K562 (cell line): ENCODE data around the gene SETDB2. TPM values are rescaled to one million over a fixed set of nuclear protein-coding genes. Genes with fewer than 3 reads are reported as not detected.
A peak's percentile ranks its signal among the peaks of the same experiment; 100 is the strongest.

Experiments used
- ATAC-seq: fragments of 200-7000 bp; cut with Tn5 transposase; 3 replicates; pipeline ENCODE4 v1.9.1; 2020; ENCODE audit warnings: moderate library complexity
- BruUV-seq: library from RNA; stranded (reverse); fragments of 400-500 nt; replicated peaks from 2 replicates; lab custom pipeline; 2021; lab: Mats Ljungman, UMichigan
- CTCF ChIA-PET: fragments of 300-600 bp; formaldehyde crosslinking; extraction: SDS; loops from one replicate; lab custom pipeline; 2021; ENCODE audit warnings: low intra/inter-chr PET ratio; lab: Yijun Ruan, JAX
- POLR2A ChIA-PET: fragments of 300-600, 350-650 bp; sonication (Branson Sonifier 250); formaldehyde crosslinking; extraction: SDS; loops from one replicate; lab custom pipeline; 2021; ENCODE audit warnings: antibody characterized with exemption, inconsistent platforms; lab: Yijun Ruan, JAX
- DNase-seq, 4 experiments: peaks; one replicate each; pipeline versions ENCODE4 v3.0.0 to v3.0.0-alpha.2; 2011 to 2018; ENCODE audit warnings: low spot score in 3 of 4, mixed read lengths in 3 of 4; ENCODE audit errors: extremely low read depth in 1 of 4
- FAIRE-seq: peaks from 2 replicates; lab custom pipeline; 2011; peaks lifted over from hg19 to GRCh38; lab: Jason Lieb, UNC
- H2AFZ ChIP-seq: 2 replicates; pipeline ENCODE4 v1.6.0; 2011; ENCODE audit warnings: low read depth, low read length, control low read depth, inconsistent platforms
- H3K27ac ChIP-seq: fragments of 200-600 bp; 3 replicates; pipeline ENCODE4 v1.8.0; 2011; ENCODE audit warnings: low read depth, mild to moderate bottlenecking, control low read depth, inconsistent platforms, low read length, moderate library complexity, mixed read lengths; ENCODE audit errors: extremely low read depth
- H3K27me3 ChIP-seq, 2 experiments: fragments of 300-600 bp in 1 of 2; 2 replicates in 1 of 2; 3 replicates in 1 of 2; pipeline versions ENCODE4 v1.6.0 to v1.8.0; 2011; ENCODE audit warnings: inconsistent platforms in 2 of 2, low read length in 2 of 2, mild to moderate bottlenecking in 1 of 2, mixed read lengths in 1 of 2, moderate library complexity in 1 of 2; ENCODE audit not compliant: control insufficient read depth in 2 of 2, insufficient read depth in 2 of 2
- H3K36me3 ChIP-seq: fragments of 300-600 bp; 3 replicates; pipeline ENCODE4 v1.8.0; 2011; ENCODE audit warnings: mild to moderate bottlenecking, low read length, inconsistent platforms; ENCODE audit not compliant: control insufficient read depth, insufficient read depth
- H3K4me1 ChIP-seq, 2 experiments: fragments of 200-600 bp in 1 of 2; replicated peaks in 1 of 2; 2 replicates in 1 of 2; 3 replicates in 1 of 2; pipeline versions ENCODE4 v1.5.1 to v1.8.0; 2011; ENCODE audit warnings: inconsistent platforms in 2 of 2, low read length in 2 of 2, mild to moderate bottlenecking in 1 of 2, mixed read lengths in 1 of 2, moderate library complexity in 1 of 2; ENCODE audit not compliant: control insufficient read depth in 2 of 2, insufficient read depth in 2 of 2
- H3K4me2 ChIP-seq: 2 replicates; pipeline ENCODE4 v1.6.1; 2011; ENCODE audit warnings: low read length, control low read depth, inconsistent platforms, mixed read lengths; ENCODE audit not compliant: insufficient read depth
- H3K4me3 ChIP-seq: fragments of 200-600 bp; sonication (generic), shearing (Covaris generic); 2 replicates; pipeline ENCODE4 v1.5.1; 2016; ENCODE audit warnings: control low read depth, inconsistent platforms
- H3K79me2 ChIP-seq: fragments of 200-600 bp; 3 replicates; pipeline ENCODE4 v1.8.0; 2011; ENCODE audit warnings: low read length, inconsistent platforms; ENCODE audit not compliant: control insufficient read depth, insufficient read depth
- H3K9ac ChIP-seq, 2 experiments: 2 replicates each; pipeline versions ENCODE4 v1.6.0 to v1.6.1; 2011; ENCODE audit warnings: low read depth in 2 of 2, low read length in 2 of 2, control low read depth in 1 of 2, inconsistent platforms in 1 of 2, mild to moderate bottlenecking in 1 of 2, mixed read lengths in 1 of 2; ENCODE audit not compliant: insufficient read depth in 1 of 2
- H3K9me1 ChIP-seq: one replicate; pipeline ENCODE4 v1.6.0; 2011; ENCODE audit warnings: inconsistent platforms, mild to moderate bottlenecking, low read length, moderate library complexity; ENCODE audit not compliant: control insufficient read depth, insufficient read depth
- H3K9me3 ChIP-seq: replicated peaks from 2 replicates; pipeline ENCODE4 v1.5.1; 2011; ENCODE audit warnings: low read depth, low read length, inconsistent platforms; ENCODE audit not compliant: control insufficient read depth, insufficient read depth
- H4K20me1 ChIP-seq: replicated peaks from 2 replicates; pipeline ENCODE4 v1.6.1; 2011; ENCODE audit warnings: low read length, inconsistent platforms, mixed read lengths; ENCODE audit not compliant: control insufficient read depth, insufficient read depth
- CTCF ChIP-seq, 3 experiments: IDR thresholded peaks in 2 of 3; conservative IDR thresholded peaks in 1 of 3; 2 replicates each; pipeline ENCODE4 v1.5.1; 2011 to 2012; ENCODE audit warnings: low read length in 3 of 3, mild to moderate bottlenecking in 3 of 3, control low read depth in 2 of 3, improper control_type of control experiment in 1 of 3, inconsistent platforms in 1 of 3, low read depth in 1 of 3, mixed read lengths in 1 of 3, moderate library complexity in 1 of 3; ENCODE audit not compliant: insufficient read depth in 2 of 3
- FOXA3 ChIP-seq, 2 experiments: fragments of 450-650 bp in 1 of 2; sonication (generic) in 1 of 2; formaldehyde crosslinking; IDR thresholded peaks in 1 of 2; conservative IDR thresholded peaks in 1 of 2; 2 replicates each; pipeline versions ENCODE4 v1.4.0 to v1.8.0; 2020 to 2022; ENCODE audit warnings: mild to moderate bottlenecking in 2 of 2, missing genetic modification reagents in 1 of 2
- FOXP1 ChIP-seq: sonication (generic); formaldehyde crosslinking; IDR thresholded peaks from 2 replicates; pipeline ENCODE4 v1.8.0; 2022; ENCODE audit warnings: mild to moderate bottlenecking, missing genetic modification reagents
- RAD21 ChIP-seq, 2 experiments: fragments of 250-450 bp in 1 of 2; fragments of 450-650 bp in 1 of 2; sonication (Bioruptor Pico) in 1 of 2; formaldehyde crosslinking in 1 of 2; IDR thresholded peaks in 1 of 2; conservative IDR thresholded peaks in 1 of 2; 2 replicates each; pipeline versions ENCODE4 v1.4.0 to v1.8.0; 2020 to 2022; ENCODE audit warnings: mild to moderate bottlenecking in 2 of 2, moderate library complexity in 1 of 2
- REST ChIP-seq, 2 experiments: fragments of 450-650 bp; formaldehyde crosslinking in 1 of 2; IDR thresholded peaks; 2 replicates each; pipeline versions ENCODE4 v1.4.0 to v1.6.1; 2014 to 2020; ENCODE audit warnings: mild to moderate bottlenecking in 2 of 2, borderline replicate concordance in 1 of 2, low read depth in 1 of 2
- ZNF140 ChIP-seq: fragments of 250-450 bp; sonication (Bioruptor Pico); IDR thresholded peaks from 2 replicates; pipeline ENCODE4 v1.8.0; 2021; ENCODE audit warnings: moderate library complexity, mild to moderate bottlenecking, inconsistent platforms
- ZNF175 ChIP-seq: fragments of 200-800 bp; sonication (Bioruptor generic); IDR thresholded peaks from 2 replicates; pipeline ENCODE4 v1.6.1; 2016; ENCODE audit warnings: low read depth, mild to moderate bottlenecking, missing genetic modification characterization, missing compliant biosample characterization
- ZNF212 ChIP-seq: fragments of 450-650 bp; formaldehyde crosslinking; IDR thresholded peaks from 2 replicates; pipeline ENCODE4 v1.4.0; 2020; ENCODE audit warnings: mild to moderate bottlenecking
- WGBS: fragments of 100-300 bp; shearing (Covaris generic); methylation state at CpG from one replicate; pipeline ENCODE4 v1.1.6; 2016; ENCODE audit warnings: low coverage, mixed read lengths; ENCODE audit not compliant: insufficient coverage; ENCODE audit errors: missing lambda C conversion rate; 5-methylcytosine and 5-hydroxymethylcytosine counted together
- in situ Hi-C: fragments of 300-500 bp; cut with MboI; formaldehyde crosslinking; loops from 4 replicates; pipeline ENCODE4 v1.15.0; 2018; ENCODE audit warnings: inconsistent platforms, mixed read lengths
- intact Hi-C: fragments of 100-400 bp; cut with micrococcal nuclease; formaldehyde crosslinking; loops from 2 replicates; pipeline ENCODE4 v1.14.2; 2022
- polyA plus RNA-seq, 8 experiments: library from polyadenylated mRNA; depleted of rRNA in 4 of 8; stranded (reverse) in 5 of 8; unstranded in 3 of 8; fragments of >200 nt; fragmentation: Nextera tagmentation in 2 of 8; fragmentation: Illumina TruSeq in 1 of 8; extraction: Ambion mirVana in 2 of 8; extraction: Trizol in 1 of 8; gene quantifications; 2 replicates each; pipeline versions ENCODE4 v1.2.1 to v1.2.3, GENCODE V29; 2011 to 2014; ENCODE audit warnings: inconsistent platforms in 1 of 8, missing spikeins in 1 of 8
- total RNA-seq, 7 experiments: library from RNA; depleted of rRNA in 6 of 7; stranded (reverse); fragments of >200 nt in 6 of 7; fragmentation: Illumina TruSeq in 2 of 7; extraction: Trizol in 2 of 7; gene quantifications; 2 replicates each; pipeline versions ENCODE4 v1.2.1 to v1.2.3, GENCODE V29; 2011 to 2021; ENCODE audit warnings: low replicate concordance in 1 of 7

Gene SETDB2
- total and polyA plus RNA-seq, 9 of the 15 experiments (the other 6 are each of a cell fraction or from before 2014, with no cell fraction given) = 1.0 to 9.0 (median 6.1) TPM

- ATAC-seq = no peak; the same call in 2 of the 3 replicates
- CTCF ChIA-PET = interaction anchor here (2.2 kb wide), 1 partner anchor 136 kb away, joined by 17 read pairs; no protein-coding TSS in a partner anchor
- no TSS peak for BruUV-seq
Observed at GRCh38 chr13:49436890-49437289, 7.2 kb upstream of the SETDB2 start.

More at GRCh38 chr13:49436890-49437289, 7.2 kb upstream of the SETDB2 start:
- Histone ChIP-seq H4K20me1 (no peaks in the 10 kb centered on the region), H3K4me3 (no peak overlapping the region), H3K9me3 (no peaks in the 10 kb centered on the region), H3K9ac (no peak overlapping the region), H3K79me2 (no peaks in the 10 kb centered on the region), H3K36me3 (no peaks in the 10 kb centered on the region), H3K4me2 (no peak overlapping the region), H3K27ac (no peak overlapping the region), H2AFZ (no peak overlapping the region), H3K4me1 (no peaks in the 10 kb centered on the region; a peak in 1 of 5 replicates), H3K27me3 (no peaks in the 10 kb centered on the region), H3K9me1 (no peaks in the 10 kb centered on the region)
- FAIRE-seq (no peak), DNase-seq (no peak)
- in situ Hi-C loops (loop anchor here (10.0 kb wide), 1 partner anchor 132 kb away; no protein-coding TSS in a partner anchor), intact Hi-C loops (loop anchor here (1.0 kb wide), 1 partner anchor 136 kb away; no protein-coding TSS in a partner anchor)
- no peak for TF ChIP-seq FOXA3 (CRISPR knock-in tag; conservative IDR thresholded peaks at IDR 0.05 in 1 of 2, IDR thresholded peaks at IDR 0.05 in 1 of 2)
- peak in 1 of 3 experiments; percentile 17; a peak in 2 of 6 replicates for TF ChIP-seq CTCF (IDR thresholded peaks at IDR 0.05 in 2 of 3, conservative IDR thresholded peaks at IDR 0.05 in 1 of 3; ENCODE audit: insufficient read depth in 2 of 3, low read depth in 1 of 3, low read length in 3 of 3)
- TF ChIP-seq RAD21 (CRISPR knock-in tag; conservative IDR thresholded peaks at IDR 0.05 in 1 of 2, IDR thresholded peaks at IDR 0.05 in 1 of 2) = peak; percentile 28 to 29; a peak in 2 of 4 replicates
- TF ChIP-seq ZNF212 = no peak
- peak; percentile 26; the same call in 1 of the 2 replicates for TF ChIP-seq REST (IDR thresholded peaks at IDR 0.05; ENCODE audit: borderline replicate concordance)
- TF ChIP-seq REST (CRISPR knock-in tag; IDR thresholded peaks at IDR 0.05; ENCODE audit: low read depth) = no peak
- no peak for TF ChIP-seq FOXP1 (CRISPR knock-in tag)
- TF ChIP-seq ZNF140 (CRISPR knock-in tag) = no peak
- TF ChIP-seq ZNF175 (CRISPR knock-in tag) = no peak
- WGBS = 33% methylated on average over 3 of the region's 3 CpGs
- POLR2A ChIA-PET = no interaction called here
